K562 (cell line): ENCODE results near the gene UBN1. TPM values are rescaled to one million over a fixed set of nuclear protein-coding genes. Genes with fewer than 3 reads are reported as not detected.

Experiments used
- ATAC-seq: fragments of 200-7000 bp; cut with Tn5 transposase; 3 replicates; pipeline ENCODE4 v1.9.1; 2020; ENCODE audit warnings: moderate library complexity
- BruUV-seq: library from RNA; stranded (reverse); fragments of 400-500 nt; replicated peaks from 2 replicates; lab custom pipeline; 2021; lab: Mats Ljungman, UMichigan
- CTCF ChIA-PET: fragments of 300-600 bp; formaldehyde crosslinking; extraction: SDS; loops from one replicate; lab custom pipeline; 2021; ENCODE audit warnings: low intra/inter-chr PET ratio; lab: Yijun Ruan, JAX
- POLR2A ChIA-PET: fragments of 300-600, 350-650 bp; sonication (Branson Sonifier 250); formaldehyde crosslinking; extraction: SDS; loops from one replicate; lab custom pipeline; 2021; ENCODE audit warnings: antibody characterized with exemption, inconsistent platforms; lab: Yijun Ruan, JAX
- DNase-seq, 4 experiments: peaks; one replicate each; pipeline versions ENCODE4 v3.0.0 to v3.0.0-alpha.2; 2011 to 2018; ENCODE audit warnings: low spot score in 3 of 4, mixed read lengths in 3 of 4; ENCODE audit errors: extremely low read depth in 1 of 4
- FAIRE-seq: peaks from 2 replicates; lab custom pipeline; 2011; peaks lifted over from hg19 to GRCh38; lab: Jason Lieb, UNC
- H2AFZ ChIP-seq: 2 replicates; pipeline ENCODE4 v1.6.0; 2011; ENCODE audit warnings: low read depth, low read length, control low read depth, inconsistent platforms
- H3K27ac ChIP-seq: fragments of 200-600 bp; 3 replicates; pipeline ENCODE4 v1.8.0; 2011; ENCODE audit warnings: low read depth, mild to moderate bottlenecking, control low read depth, inconsistent platforms, low read length, moderate library complexity, mixed read lengths; ENCODE audit errors: extremely low read depth
- H3K27me3 ChIP-seq, 2 experiments: fragments of 300-600 bp in 1 of 2; 2 replicates in 1 of 2; 3 replicates in 1 of 2; pipeline versions ENCODE4 v1.6.0 to v1.8.0; 2011; ENCODE audit warnings: inconsistent platforms in 2 of 2, low read length in 2 of 2, mild to moderate bottlenecking in 1 of 2, mixed read lengths in 1 of 2, moderate library complexity in 1 of 2; ENCODE audit not compliant: control insufficient read depth in 2 of 2, insufficient read depth in 2 of 2
- H3K36me3 ChIP-seq: fragments of 300-600 bp; 3 replicates; pipeline ENCODE4 v1.8.0; 2011; ENCODE audit warnings: mild to moderate bottlenecking, low read length, inconsistent platforms; ENCODE audit not compliant: control insufficient read depth, insufficient read depth
- H3K4me1 ChIP-seq, 2 experiments: fragments of 200-600 bp in 1 of 2; replicated peaks in 1 of 2; 2 replicates in 1 of 2; 3 replicates in 1 of 2; pipeline versions ENCODE4 v1.5.1 to v1.8.0; 2011; ENCODE audit warnings: inconsistent platforms in 2 of 2, low read length in 2 of 2, mild to moderate bottlenecking in 1 of 2, mixed read lengths in 1 of 2, moderate library complexity in 1 of 2; ENCODE audit not compliant: control insufficient read depth in 2 of 2, insufficient read depth in 2 of 2
- H3K4me2 ChIP-seq: 2 replicates; pipeline ENCODE4 v1.6.1; 2011; ENCODE audit warnings: low read length, control low read depth, inconsistent platforms, mixed read lengths; ENCODE audit not compliant: insufficient read depth
- H3K4me3 ChIP-seq: fragments of 200-600 bp; sonication (generic), shearing (Covaris generic); 2 replicates; pipeline ENCODE4 v1.5.1; 2016; ENCODE audit warnings: control low read depth, inconsistent platforms
- H3K79me2 ChIP-seq: fragments of 200-600 bp; 3 replicates; pipeline ENCODE4 v1.8.0; 2011; ENCODE audit warnings: low read length, inconsistent platforms; ENCODE audit not compliant: control insufficient read depth, insufficient read depth
- H3K9ac ChIP-seq, 2 experiments: 2 replicates each; pipeline versions ENCODE4 v1.6.0 to v1.6.1; 2011; ENCODE audit warnings: low read depth in 2 of 2, low read length in 2 of 2, control low read depth in 1 of 2, inconsistent platforms in 1 of 2, mild to moderate bottlenecking in 1 of 2, mixed read lengths in 1 of 2; ENCODE audit not compliant: insufficient read depth in 1 of 2
- H3K9me1 ChIP-seq: one replicate; pipeline ENCODE4 v1.6.0; 2011; ENCODE audit warnings: inconsistent platforms, mild to moderate bottlenecking, low read length, moderate library complexity; ENCODE audit not compliant: control insufficient read depth, insufficient read depth
- H3K9me3 ChIP-seq: replicated peaks from 2 replicates; pipeline ENCODE4 v1.5.1; 2011; ENCODE audit warnings: low read depth, low read length, inconsistent platforms; ENCODE audit not compliant: control insufficient read depth, insufficient read depth
- H4K20me1 ChIP-seq: replicated peaks from 2 replicates; pipeline ENCODE4 v1.6.1; 2011; ENCODE audit warnings: low read length, inconsistent platforms, mixed read lengths; ENCODE audit not compliant: control insufficient read depth, insufficient read depth
- CC2D1A ChIP-seq: fragments of 450-650 bp; IDR thresholded peaks from 2 replicates; pipeline ENCODE4 v1.6.1; 2017; ENCODE audit warnings: mild to moderate bottlenecking
- CHD1 ChIP-seq: fragments of 200-600 bp; sonication (generic); IDR thresholded peaks from one replicate; pipeline ENCODE4 v1.6.1; 2012; ENCODE audit warnings: mild to moderate bottlenecking, moderate library complexity, low read length, inconsistent platforms
- CXXC5 ChIP-seq: fragments of 250-450 bp; sonication (Bioruptor Pico); IDR thresholded peaks from 2 replicates; pipeline ENCODE4 v1.8.0; 2022; ENCODE audit warnings: inconsistent platforms, mild to moderate bottlenecking, moderate library complexity
- E2F6 ChIP-seq, 2 experiments: IDR thresholded peaks; 2 replicates each; pipeline ENCODE4 v1.6.1; 2011; ENCODE audit warnings: borderline replicate concordance in 1 of 2, control low read depth in 1 of 2, low read depth in 1 of 2, low read length in 1 of 2, mild to moderate bottlenecking in 1 of 2, mixed read lengths in 1 of 2, moderate library complexity in 1 of 2; ENCODE audit not compliant: insufficient read depth in 1 of 2, insufficient read length in 1 of 2, poor library complexity in 1 of 2, severe bottlenecking in 1 of 2; ENCODE audit errors: extremely low read depth in 1 of 2
- HDAC3 ChIP-seq: fragments of 450-650 bp; IDR thresholded peaks from 2 replicates; pipeline ENCODE4 v1.6.1; 2018; ENCODE audit warnings: borderline replicate concordance, mild to moderate bottlenecking, moderate library complexity; ENCODE audit not compliant: partially characterized antibody
- MLLT1 ChIP-seq, 2 experiments: fragments of 450-650 bp; IDR thresholded peaks; 2 replicates each; pipeline ENCODE4 v1.6.1; 2016
- RBM34 ChIP-seq: fragments of 200-400 bp; formaldehyde crosslinking; IDR thresholded peaks from 2 replicates; pipeline ENCODE4 v1.6.1; 2018; ENCODE audit warnings: low read length, borderline replicate concordance; ENCODE audit not compliant: insufficient read depth
- RNF2 ChIP-seq: sonication (generic); IDR thresholded peaks from 2 replicates; pipeline ENCODE4 v1.6.1; 2016
- SIX5 ChIP-seq, 2 experiments: IDR thresholded peaks; 2 replicates each; pipeline ENCODE4 v1.6.1; 2011; ENCODE audit warnings: low read length in 2 of 2, borderline replicate concordance in 1 of 2, low read depth in 1 of 2, mild to moderate bottlenecking in 1 of 2, moderate library complexity in 1 of 2; ENCODE audit not compliant: insufficient read depth in 1 of 2
- SPI1 ChIP-seq: IDR thresholded peaks from 2 replicates; pipeline ENCODE4 v1.6.1; 2011; ENCODE audit warnings: low read depth, low read length, control low read depth, borderline replicate concordance
- WGBS: fragments of 100-300 bp; shearing (Covaris generic); methylation state at CpG from one replicate; pipeline ENCODE4 v1.1.6; 2016; ENCODE audit warnings: low coverage, mixed read lengths; ENCODE audit not compliant: insufficient coverage; ENCODE audit errors: missing lambda C conversion rate; 5-methylcytosine and 5-hydroxymethylcytosine counted together
- in situ Hi-C: fragments of 300-500 bp; cut with MboI; formaldehyde crosslinking; loops from 4 replicates; pipeline ENCODE4 v1.15.0; 2018; ENCODE audit warnings: inconsistent platforms, mixed read lengths
- intact Hi-C: fragments of 100-400 bp; cut with micrococcal nuclease; formaldehyde crosslinking; loops from 2 replicates; pipeline ENCODE4 v1.14.2; 2022
- polyA plus RNA-seq, 8 experiments: library from polyadenylated mRNA; depleted of rRNA in 4 of 8; stranded (reverse) in 5 of 8; unstranded in 3 of 8; fragments of >200 nt; fragmentation: Nextera tagmentation in 2 of 8; fragmentation: Illumina TruSeq in 1 of 8; extraction: Ambion mirVana in 2 of 8; extraction: Trizol in 1 of 8; gene quantifications; 2 replicates each; pipeline versions ENCODE4 v1.2.1 to v1.2.3, GENCODE V29; 2011 to 2014; ENCODE audit warnings: inconsistent platforms in 1 of 8, missing spikeins in 1 of 8
- total RNA-seq, 7 experiments: library from RNA; depleted of rRNA in 6 of 7; stranded (reverse); fragments of >200 nt in 6 of 7; fragmentation: Illumina TruSeq in 2 of 7; extraction: Trizol in 2 of 7; gene quantifications; 2 replicates each; pipeline versions ENCODE4 v1.2.1 to v1.2.3, GENCODE V29; 2011 to 2021; ENCODE audit warnings: low replicate concordance in 1 of 7

Gene UBN1
- total and polyA plus RNA-seq, 9 of the 15 experiments (the other 6 are each of a cell fraction or from before 2014, with no cell fraction given), result 1.5 to 45.7 (median 20.6) TPM

DNA sequence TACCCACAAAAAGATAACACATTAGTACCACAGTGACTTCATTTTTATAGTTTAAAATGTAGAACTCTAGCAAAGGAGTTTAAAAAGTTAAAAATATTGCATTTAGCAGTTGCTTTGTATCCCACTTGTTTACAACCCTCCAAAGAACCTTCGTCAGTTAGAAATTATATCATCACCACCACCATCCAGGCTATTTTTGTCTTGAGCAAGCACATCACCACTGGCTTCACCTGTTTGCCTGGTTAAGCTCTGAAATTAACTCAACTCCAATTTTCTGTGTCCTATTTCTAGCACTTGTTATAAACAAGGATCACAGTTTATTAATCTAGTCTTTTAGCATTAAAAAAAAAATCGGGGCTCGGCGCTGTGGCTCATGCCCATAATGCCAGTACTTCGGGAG, 6.3 kb upstream of the UBN1 start:
- Histone ChIP-seq H3K9ac (no peak overlapping the region), H3K4me1 (peaks cover 0 to 2% of the 10 kb centered on the region in 2 experiments; a peak in 2 of 5 replicates), H3K4me3 (no peak overlapping the region), H4K20me1 (peaks cover 4% of the 10 kb centered on the region), H2AFZ (no peak overlapping the region), H3K36me3 (peaks cover 92% of the 10 kb centered on the region), H3K4me2 (no peak overlapping the region), H3K9me3 (no peaks in the 10 kb centered on the region), H3K27ac (no peak overlapping the region), H3K9me1 (no peaks in the 10 kb centered on the region), H3K27me3 (no peaks in the 10 kb centered on the region), H3K79me2 (peaks cover 24% of the 10 kb centered on the region)
- ChIA-PET CTCF (no interaction called here), POLR2A (no interaction called here)
- WGBS, result 67% methylated on average over 3 of the region's 5 CpGs
- ATAC-seq (no peak), DNase-seq (no peak)
- in situ Hi-C loops, result no loop called here
- intact Hi-C loops, result no loop called here
- no peak for TF ChIP-seq HDAC3
- TF ChIP-seq RNF2, result no peak
- TF ChIP-seq CC2D1A, result no peak
- no peak for TF ChIP-seq SIX5 (IDR thresholded peaks at IDR 0.05; ENCODE audit: borderline replicate concordance in 1 of 2, insufficient read depth in 1 of 2, low read depth in 1 of 2, low read length in 2 of 2)
- TF ChIP-seq, all 486 proteins: peak for 0
- no TSS peak for BruUV-seq
- peak; percentile 44 for FAIRE-seq

- H3K4me2 ChIP-seq, result peak overlapping the region; percentile 99
- H3K27ac ChIP-seq, result peak overlapping the region; percentile 95
- H3K9me3 ChIP-seq, result no peaks in the 10 kb centered on the region
- CTCF ChIA-PET, result no interaction called here
- intact Hi-C loops, result loop anchor here (2.0 to 5.0 kb wide), 3 partner anchors 44 to 114 kb away; partner anchors contain the start of genes ANKS3, DNAAF8, ROGDI and ZNF500
- H3K36me3 ChIP-seq, result peaks cover 53% of the 10 kb centered on the region
- DNase-seq (peak in 2 of 4 experiments; percentile 22 to 65), ATAC-seq (peak; percentile 52), FAIRE-seq (no peak)
- H3K27me3 ChIP-seq, result no peaks in the 10 kb centered on the region
- H3K9me1 ChIP-seq, result no peaks in the 10 kb centered on the region
- BruUV-seq, result no TSS peak
- peaks cover 75% of the 10 kb centered on the region for H3K79me2 ChIP-seq
- H2AFZ ChIP-seq, result no peak overlapping the region; the same call in 1 of the 2 replicates
- under 1% methylated on average over 23 of the region's 27 CpGs for WGBS
- POLR2A ChIA-PET, result interaction anchor here (0.6 to 1.7 kb wide), 8 partner anchors 10 to 974 kb away, joined by 3 to 11 read pairs (median 3); no protein-coding TSS in a partner anchor
- H4K20me1 ChIP-seq, result peaks cover 27% of the 10 kb centered on the region
- H3K9ac ChIP-seq, result peak overlapping the region; percentile 96 to 98
- in situ Hi-C loops, result no loop called here
- H3K4me3 ChIP-seq, result peak overlapping the region; percentile 98
- H3K4me1 ChIP-seq, result peaks cover 23 to 28% of the 10 kb centered on the region in 2 experiments; a peak in 4 of 5 replicates
- TF ChIP-seq MLLT1 (IDR thresholded peaks at IDR 0.05), result no peak
- TF ChIP-seq SPI1, result peak; percentile 30; the same call in 1 of the 2 replicates
- no peak for TF ChIP-seq RBM34
- TF ChIP-seq CXXC5 (CRISPR knock-in tag), result no peak
- TF ChIP-seq E2F6 (IDR thresholded peaks at IDR 0.05; ENCODE audit: borderline replicate concordance in 1 of 2, extremely low read depth in 1 of 2, insufficient read depth in 1 of 2, insufficient read length in 1 of 2, low read depth in 1 of 2, low read length in 1 of 2, poor library complexity in 1 of 2, severe bottlenecking in 1 of 2), result no peak
- TF ChIP-seq CHD1, result peak; percentile 50
Measured at GRCh38 chr16:4846503-4846900, 779 bp upstream of the UBN1 start.
